ENCODE results near the gene CLIP4. TPM values are rescaled to one million over a fixed set of nuclear protein-coding genes. Genes with fewer than 3 reads are reported as not detected.

Gene CLIP4
- total RNA-seq, 1 experiment from 2014 or later, result 0.39 TPM

DNA sequence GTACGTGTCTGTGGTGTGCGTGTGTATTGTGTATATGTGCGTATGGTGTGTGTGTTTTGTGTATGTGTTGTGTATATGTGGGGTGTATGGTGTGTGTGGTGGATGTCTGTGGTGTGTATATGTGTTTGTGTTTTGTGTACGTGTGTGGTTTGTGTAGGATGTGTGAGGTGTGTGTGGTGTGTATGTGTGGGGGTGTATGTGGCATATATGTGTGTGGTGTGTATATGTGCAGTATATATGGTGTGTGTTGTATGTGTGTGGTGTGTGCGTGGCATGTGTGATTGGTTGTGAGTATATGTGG, 101.3 kb downstream of the CLIP4 start:
- TF ChIP-seq JAZF1 (CRISPR knock-in tag; IDR thresholded peaks at IDR 0.05) (no peak), KAT7 (CRISPR knock-in tag; IDR thresholded peaks at IDR 0.05; ENCODE audit: borderline replicate concordance) (no peak), SMAD4 (CRISPR knock-in tag; IDR thresholded peaks at IDR 0.05) (no peak), EMX1 (CRISPR knock-in tag; IDR thresholded peaks at IDR 0.05) (no peak), TEAD1 (CRISPR knock-in tag; IDR thresholded peaks at IDR 0.05) (no peak), SMAD3 (CRISPR knock-in tag; IDR thresholded peaks at IDR 0.05; ENCODE audit: borderline replicate concordance) (no peak), RELA (CRISPR knock-in tag; IDR thresholded peaks at IDR 0.05; ENCODE audit: borderline replicate concordance) (no peak), ZNF423 (CRISPR knock-in tag; IDR thresholded peaks at IDR 0.05) (no peak), GABPB1 (CRISPR knock-in tag; IDR thresholded peaks at IDR 0.05) (no peak)
- TF ChIP-seq, protein P1, sequence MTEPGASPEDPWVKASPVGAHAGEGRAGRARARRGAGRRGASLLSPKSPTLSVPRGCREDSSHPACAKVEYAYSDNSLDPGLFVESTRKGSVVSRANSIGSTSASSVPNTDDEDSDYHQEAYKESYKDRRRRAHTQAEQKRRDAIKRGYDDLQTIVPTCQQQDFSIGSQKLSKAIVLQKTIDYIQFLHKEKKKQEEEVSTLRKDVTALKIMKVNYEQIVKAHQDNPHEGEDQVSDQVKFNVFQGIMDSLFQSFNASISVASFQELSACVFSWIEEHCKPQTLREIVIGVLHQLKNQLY (CRISPR knock-in tag; IDR thresholded peaks at IDR 0.05), result no peak
- TF ChIP-seq, protein P2, sequence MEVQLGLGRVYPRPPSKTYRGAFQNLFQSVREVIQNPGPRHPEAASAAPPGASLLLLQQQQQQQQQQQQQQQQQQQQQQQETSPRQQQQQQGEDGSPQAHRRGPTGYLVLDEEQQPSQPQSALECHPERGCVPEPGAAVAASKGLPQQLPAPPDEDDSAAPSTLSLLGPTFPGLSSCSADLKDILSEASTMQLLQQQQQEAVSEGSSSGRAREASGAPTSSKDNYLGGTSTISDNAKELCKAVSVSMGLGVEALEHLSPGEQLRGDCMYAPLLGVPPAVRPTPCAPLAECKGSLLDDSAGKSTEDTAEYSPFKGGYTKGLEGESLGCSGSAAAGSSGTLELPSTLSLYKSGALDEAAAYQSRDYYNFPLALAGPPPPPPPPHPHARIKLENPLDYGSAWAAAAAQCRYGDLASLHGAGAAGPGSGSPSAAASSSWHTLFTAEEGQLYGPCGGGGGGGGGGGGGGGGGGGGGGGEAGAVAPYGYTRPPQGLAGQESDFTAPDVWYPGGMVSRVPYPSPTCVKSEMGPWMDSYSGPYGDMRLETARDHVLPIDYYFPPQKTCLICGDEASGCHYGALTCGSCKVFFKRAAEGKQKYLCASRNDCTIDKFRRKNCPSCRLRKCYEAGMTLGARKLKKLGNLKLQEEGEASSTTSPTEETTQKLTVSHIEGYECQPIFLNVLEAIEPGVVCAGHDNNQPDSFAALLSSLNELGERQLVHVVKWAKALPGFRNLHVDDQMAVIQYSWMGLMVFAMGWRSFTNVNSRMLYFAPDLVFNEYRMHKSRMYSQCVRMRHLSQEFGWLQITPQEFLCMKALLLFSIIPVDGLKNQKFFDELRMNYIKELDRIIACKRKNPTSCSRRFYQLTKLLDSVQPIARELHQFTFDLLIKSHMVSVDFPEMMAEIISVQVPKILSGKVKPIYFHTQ (CRISPR knock-in tag; IDR thresholded peaks at IDR 0.05), result no peak
- TF ChIP-seq, protein P3, sequence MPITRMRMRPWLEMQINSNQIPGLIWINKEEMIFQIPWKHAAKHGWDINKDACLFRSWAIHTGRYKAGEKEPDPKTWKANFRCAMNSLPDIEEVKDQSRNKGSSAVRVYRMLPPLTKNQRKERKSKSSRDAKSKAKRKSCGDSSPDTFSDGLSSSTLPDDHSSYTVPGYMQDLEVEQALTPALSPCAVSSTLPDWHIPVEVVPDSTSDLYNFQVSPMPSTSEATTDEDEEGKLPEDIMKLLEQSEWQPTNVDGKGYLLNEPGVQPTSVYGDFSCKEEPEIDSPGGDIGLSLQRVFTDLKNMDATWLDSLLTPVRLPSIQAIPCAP (CRISPR knock-in tag; IDR thresholded peaks at IDR 0.05), result no peak
- TF ChIP-seq, protein P4, sequence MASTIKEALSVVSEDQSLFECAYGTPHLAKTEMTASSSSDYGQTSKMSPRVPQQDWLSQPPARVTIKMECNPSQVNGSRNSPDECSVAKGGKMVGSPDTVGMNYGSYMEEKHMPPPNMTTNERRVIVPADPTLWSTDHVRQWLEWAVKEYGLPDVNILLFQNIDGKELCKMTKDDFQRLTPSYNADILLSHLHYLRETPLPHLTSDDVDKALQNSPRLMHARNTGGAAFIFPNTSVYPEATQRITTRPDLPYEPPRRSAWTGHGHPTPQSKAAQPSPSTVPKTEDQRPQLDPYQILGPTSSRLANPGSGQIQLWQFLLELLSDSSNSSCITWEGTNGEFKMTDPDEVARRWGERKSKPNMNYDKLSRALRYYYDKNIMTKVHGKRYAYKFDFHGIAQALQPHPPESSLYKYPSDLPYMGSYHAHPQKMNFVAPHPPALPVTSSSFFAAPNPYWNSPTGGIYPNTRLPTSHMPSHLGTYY (CRISPR knock-in tag; IDR thresholded peaks at IDR 0.05), result no peak
- TF ChIP-seq, protein P5, sequence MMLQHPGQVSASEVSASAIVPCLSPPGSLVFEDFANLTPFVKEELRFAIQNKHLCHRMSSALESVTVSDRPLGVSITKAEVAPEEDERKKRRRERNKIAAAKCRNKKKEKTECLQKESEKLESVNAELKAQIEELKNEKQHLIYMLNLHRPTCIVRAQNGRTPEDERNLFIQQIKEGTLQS (CRISPR knock-in tag; conservative IDR thresholded peaks at IDR 0.05), result no peak
- TF ChIP-seq, protein P6, sequence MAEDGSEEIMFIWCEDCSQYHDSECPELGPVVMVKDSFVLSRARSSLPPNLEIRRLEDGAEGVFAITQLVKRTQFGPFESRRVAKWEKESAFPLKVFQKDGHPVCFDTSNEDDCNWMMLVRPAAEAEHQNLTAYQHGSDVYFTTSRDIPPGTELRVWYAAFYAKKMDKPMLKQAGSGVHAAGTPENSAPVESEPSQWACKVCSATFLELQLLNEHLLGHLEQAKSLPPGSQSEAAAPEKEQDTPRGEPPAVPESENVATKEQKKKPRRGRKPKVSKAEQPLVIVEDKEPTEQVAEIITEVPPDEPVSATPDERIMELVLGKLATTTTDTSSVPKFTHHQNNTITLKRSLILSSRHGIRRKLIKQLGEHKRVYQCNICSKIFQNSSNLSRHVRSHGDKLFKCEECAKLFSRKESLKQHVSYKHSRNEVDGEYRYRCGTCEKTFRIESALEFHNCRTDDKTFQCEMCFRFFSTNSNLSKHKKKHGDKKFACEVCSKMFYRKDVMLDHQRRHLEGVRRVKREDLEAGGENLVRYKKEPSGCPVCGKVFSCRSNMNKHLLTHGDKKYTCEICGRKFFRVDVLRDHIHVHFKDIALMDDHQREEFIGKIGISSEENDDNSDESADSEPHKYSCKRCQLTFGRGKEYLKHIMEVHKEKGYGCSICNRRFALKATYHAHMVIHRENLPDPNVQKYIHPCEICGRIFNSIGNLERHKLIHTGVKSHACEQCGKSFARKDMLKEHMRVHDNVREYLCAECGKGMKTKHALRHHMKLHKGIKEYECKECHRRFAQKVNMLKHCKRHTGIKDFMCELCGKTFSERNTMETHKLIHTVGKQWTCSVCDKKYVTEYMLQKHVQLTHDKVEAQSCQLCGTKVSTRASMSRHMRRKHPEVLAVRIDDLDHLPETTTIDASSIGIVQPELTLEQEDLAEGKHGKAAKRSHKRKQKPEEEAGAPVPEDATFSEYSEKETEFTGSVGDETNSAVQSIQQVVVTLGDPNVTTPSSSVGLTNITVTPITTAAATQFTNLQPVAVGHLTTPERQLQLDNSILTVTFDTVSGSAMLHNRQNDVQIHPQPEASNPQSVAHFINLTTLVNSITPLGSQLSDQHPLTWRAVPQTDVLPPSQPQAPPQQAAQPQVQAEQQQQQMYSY (CRISPR knock-in tag; IDR thresholded peaks at IDR 0.05), result no peak
- TF ChIP-seq, protein P7, sequence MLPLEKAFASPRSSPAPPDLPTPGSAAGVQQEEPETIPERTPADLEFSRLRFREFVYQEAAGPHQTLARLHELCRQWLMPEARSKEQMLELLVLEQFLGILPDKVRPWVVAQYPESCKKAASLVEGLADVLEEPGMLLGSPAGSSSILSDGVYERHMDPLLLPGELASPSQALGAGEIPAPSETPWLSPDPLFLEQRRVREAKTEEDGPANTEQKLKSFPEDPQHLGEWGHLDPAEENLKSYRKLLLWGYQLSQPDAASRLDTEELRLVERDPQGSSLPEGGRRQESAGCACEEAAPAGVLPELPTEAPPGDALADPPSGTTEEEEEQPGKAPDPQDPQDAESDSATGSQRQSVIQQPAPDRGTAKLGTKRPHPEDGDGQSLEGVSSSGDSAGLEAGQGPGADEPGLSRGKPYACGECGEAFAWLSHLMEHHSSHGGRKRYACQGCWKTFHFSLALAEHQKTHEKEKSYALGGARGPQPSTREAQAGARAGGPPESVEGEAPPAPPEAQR (CRISPR knock-in tag; IDR thresholded peaks at IDR 0.05), result no peak
- TF ChIP-seq, protein P8, sequence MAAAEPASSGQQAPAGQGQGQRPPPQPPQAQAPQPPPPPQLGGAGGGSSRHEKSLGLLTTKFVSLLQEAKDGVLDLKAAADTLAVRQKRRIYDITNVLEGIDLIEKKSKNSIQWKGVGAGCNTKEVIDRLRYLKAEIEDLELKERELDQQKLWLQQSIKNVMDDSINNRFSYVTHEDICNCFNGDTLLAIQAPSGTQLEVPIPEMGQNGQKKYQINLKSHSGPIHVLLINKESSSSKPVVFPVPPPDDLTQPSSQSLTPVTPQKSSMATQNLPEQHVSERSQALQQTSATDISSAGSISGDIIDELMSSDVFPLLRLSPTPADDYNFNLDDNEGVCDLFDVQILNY (CRISPR knock-in tag; IDR thresholded peaks at IDR 0.05), result no peak
- TF ChIP-seq, protein P9, sequence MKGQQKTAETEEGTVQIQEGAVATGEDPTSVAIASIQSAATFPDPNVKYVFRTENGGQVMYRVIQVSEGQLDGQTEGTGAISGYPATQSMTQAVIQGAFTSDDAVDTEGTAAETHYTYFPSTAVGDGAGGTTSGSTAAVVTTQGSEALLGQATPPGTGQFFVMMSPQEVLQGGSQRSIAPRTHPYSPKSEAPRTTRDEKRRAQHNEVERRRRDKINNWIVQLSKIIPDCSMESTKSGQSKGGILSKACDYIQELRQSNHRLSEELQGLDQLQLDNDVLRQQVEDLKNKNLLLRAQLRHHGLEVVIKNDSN (CRISPR knock-in tag; IDR thresholded peaks at IDR 0.05), result no peak
- H3K27ac Mint-ChIP-seq, result no peak overlapping the region
- ChIA-PET POLR2A (no interaction called here), CTCF (interaction anchor here (1.0 kb wide), 1 partner anchor 22 kb away, joined by 3 read pairs; no protein-coding TSS in a partner anchor)
- DNase-seq (ENCODE audit: low spot score) (no peak), ATAC-seq (no peak)
- no peak overlapping the region for H3K4me3 Mint-ChIP-seq
- H3K36me3 Mint-ChIP-seq, result no peaks in the 10 kb centered on the region
- H3K9me3 Mint-ChIP-seq, result no peaks in the 10 kb centered on the region
- no peaks in the 10 kb centered on the region for H3K27me3 Mint-ChIP-seq (ENCODE audit: low read depth)
- peaks cover 17% of the 10 kb centered on the region for H3K4me1 Mint-ChIP-seq
